ENCODE measurements around the gene HSP90AB1.

The HSP90AB1 gene

DNA sequence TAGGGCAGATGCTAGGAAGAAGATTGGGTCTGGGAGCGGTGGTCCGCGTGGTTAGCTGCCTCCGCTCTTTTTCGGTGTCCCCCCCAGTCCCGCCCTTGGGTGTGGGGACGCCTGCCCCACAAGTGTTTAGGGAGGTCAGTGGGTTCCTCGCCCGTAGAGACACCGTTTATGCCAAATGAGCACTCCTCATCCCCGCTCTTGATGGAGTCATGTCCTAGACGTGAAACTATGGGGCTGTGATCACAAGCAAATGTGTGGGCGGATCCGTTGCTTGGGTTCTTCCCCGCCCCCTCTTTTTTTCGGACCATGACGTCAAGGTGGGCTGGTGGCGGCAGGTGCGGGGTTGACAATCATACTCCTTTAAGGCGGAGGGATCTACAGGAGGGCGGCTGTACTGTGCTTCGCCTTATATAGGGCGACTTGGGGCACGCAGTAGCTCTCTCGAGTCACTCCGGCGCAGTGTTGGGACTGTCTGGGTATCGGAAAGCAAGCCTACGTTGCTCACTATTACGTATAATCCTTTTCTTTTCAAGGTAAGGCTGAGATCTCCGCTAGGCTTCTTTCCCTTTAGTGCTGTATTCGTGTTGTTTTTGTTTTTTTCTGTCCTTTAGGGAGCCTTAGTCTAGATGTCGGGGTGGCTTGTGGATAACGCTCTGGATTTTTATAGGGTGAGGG is at the start of gene HSP90AB1:
HSP90AB1 (plus strand) TSS at position 439 of the 675 bp plus-strand sequence. CDS start 1,529 bp downstream, outside the sequence.
- DNase-seq, result peak; percentile 47 to 97 (median 88)

DNA sequence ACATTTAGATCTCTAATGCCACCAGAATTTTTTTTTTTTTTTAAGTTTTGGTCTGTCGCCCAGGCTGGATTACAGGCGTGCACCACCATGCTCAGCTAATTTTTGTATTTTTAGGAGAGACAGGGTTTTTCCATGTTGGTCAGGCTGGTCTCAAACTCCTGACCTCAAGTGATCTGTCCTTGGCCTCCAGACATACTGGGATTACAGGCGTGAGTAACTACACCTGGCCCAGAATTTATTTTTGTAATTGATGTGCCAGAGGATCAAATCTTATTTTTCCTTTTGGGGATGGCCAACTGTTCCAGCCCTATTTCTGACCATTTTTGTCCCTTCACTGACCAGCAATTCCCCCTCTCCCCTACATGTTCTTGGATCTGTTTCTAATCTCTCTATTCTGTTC is 48.2 kb upstream of the HSP90AB1 start:
- DNase-seq, result no peak

GRCh38 chr6:44199883-44200282 is 47.0 kb upstream of the HSP90AB1 start:
- no peak for DNase-seq

DNA sequence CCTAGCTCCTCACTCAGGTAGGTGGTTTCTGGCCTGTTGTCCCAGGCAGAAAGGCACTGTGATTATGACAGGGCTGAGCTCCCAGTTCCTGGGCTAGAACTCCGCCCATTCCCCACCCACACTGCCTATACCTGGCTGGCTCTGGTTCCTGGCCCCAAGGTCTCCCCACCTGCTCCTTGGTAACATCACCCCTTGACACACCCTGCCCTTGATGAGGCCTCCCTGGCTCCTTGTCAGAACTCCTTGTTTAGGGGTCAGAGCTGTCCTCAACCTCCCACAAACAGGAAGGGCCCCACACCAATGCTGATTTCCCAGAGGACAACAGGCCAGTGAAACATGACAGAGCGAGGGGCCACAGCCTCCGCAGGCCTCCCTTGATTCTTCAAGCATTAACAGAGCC is 45.7 kb upstream of the HSP90AB1 start:
- DNase-seq, result no peak

DNA sequence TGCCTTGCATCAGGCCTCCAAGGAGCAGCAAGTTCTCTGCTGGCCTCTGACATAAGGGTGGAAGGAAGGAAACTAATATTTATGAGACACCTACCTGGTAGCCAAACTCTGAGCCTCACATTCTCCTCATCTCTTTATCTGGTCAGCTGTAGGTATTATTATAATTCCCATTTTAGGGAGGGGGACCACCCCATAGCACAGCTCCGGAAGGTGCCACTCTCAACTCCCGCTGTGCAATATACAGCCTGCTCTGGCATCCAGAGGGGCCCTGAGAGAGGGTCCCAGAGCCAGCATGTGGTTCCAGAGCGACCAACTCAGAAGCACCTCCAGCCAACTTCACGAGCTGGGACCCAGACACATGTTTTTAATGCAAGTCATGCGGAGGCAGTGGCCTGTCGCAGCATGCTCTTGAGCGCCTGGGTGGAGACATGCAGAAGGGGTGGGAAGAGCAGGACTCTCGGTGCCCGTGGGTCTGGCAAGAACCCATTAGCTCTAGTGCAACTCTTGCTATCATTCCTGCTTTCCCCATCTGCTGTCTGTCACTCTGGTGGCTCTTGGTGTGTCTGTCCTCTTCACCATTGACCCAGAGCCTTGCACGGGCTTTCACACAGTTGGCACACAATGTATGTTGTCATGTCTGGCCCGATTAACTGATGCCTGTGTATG is 45.1 kb upstream of the HSP90AB1 start:
- DNase-seq, result no peak

- DNase-seq, result no peak
These were observed 44.4 kb upstream of the HSP90AB1 start for GRCh38 chr6:44202332-44202971.

- DNase-seq, result no peak
These were observed 43.7 kb upstream of the HSP90AB1 start for GRCh38 chr6:44202972-44203750.

DNA sequence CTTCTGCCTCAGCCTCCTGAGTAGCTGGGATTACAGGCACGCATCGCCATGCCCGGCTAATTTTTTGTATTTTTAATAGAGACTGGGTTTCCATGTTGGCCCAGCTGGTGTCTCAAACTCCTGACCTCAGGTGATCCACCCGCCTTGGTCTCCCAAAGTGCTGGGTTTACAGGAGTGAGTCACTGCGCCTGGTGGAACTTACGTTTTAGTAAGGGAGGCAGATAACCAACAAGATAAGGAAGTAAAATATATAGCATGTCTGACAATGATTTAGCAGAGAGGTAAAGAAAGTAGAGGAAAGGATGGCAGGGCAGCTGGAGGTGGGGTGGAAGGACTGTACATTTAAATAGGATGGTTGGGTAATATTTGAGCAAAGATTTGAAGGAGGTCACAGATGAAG is 42.9 kb upstream of the HSP90AB1 start:
- no peak for DNase-seq

DNA sequence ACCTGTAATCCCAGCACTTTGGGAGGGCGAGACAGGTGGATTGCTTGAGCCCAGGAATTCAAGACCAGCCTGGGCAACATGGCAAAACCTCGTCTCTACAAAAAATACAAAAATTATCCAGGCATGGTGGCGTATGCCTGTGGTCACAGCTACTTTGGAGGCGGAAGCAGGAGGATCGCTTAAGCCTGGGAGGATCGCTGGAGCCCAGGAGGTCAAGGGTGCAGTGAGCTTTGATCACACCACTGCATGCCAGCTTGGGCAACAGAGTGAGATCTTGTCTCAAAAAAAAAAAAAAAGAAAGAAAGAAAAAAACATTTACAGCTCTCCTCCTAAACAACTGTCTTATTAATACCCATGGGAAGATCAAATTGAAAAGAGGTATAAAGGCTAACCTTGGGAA is 38.9 kb upstream of the HSP90AB1 start:
- no peak for DNase-seq

DNA sequence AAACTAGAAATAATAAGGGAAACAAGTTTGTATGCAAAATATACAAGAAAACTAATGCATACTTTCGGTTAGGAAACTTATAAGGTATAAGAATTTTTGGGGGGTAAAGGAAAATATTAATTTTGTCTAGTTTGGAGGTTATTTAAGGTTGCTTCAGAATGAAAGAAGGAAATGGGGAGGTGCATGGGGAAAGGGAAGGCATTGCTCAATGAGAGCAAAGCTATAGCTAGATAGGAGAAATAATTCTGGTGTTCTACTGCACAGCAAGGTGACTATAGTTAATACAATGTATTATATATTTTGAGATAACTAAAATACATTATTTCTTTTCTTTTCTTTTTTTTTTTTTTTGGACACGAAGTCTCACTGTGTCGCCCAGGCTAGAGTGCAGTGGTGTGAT is 35.6 kb upstream of the HSP90AB1 start:
- DNase-seq, result no peak

DNA sequence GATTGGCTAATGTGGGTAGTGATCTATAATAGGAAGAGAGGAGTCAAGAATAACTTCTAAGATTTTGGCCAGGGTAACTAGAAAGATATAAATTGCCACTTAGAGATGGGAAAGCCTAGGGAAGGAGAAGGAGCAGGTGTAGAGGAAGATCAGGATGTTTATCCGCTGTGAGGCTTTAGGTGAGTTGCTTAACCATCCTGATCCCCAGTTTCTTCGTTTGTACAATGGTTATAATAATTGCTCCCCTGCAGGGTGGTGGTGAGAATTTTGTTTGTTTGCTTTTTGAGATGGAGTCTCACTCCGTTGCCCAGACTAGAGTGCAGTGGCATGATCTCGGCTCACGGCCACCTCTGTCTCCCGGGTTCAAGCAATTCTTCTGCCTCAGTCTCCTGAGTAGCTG is 32.6 kb upstream of the HSP90AB1 start:
- DNase-seq, result no peak

- DNase-seq, result no peak
These were observed 30.1 kb upstream of the HSP90AB1 start, which contains the start of gene MYMX for GRCh38 chr6:44216677-44217331. TSS of gene MYMX (plus strand) at chr6:44216926. CDS start at chr6:44217472, 546 bp downstream.

- peak in 9 of 14 donors; percentile 35 to 78 (median 48) for DNase-seq
These were observed 29.4 kb upstream of the HSP90AB1 start for GRCh38 chr6:44217332-44218143.

DNA sequence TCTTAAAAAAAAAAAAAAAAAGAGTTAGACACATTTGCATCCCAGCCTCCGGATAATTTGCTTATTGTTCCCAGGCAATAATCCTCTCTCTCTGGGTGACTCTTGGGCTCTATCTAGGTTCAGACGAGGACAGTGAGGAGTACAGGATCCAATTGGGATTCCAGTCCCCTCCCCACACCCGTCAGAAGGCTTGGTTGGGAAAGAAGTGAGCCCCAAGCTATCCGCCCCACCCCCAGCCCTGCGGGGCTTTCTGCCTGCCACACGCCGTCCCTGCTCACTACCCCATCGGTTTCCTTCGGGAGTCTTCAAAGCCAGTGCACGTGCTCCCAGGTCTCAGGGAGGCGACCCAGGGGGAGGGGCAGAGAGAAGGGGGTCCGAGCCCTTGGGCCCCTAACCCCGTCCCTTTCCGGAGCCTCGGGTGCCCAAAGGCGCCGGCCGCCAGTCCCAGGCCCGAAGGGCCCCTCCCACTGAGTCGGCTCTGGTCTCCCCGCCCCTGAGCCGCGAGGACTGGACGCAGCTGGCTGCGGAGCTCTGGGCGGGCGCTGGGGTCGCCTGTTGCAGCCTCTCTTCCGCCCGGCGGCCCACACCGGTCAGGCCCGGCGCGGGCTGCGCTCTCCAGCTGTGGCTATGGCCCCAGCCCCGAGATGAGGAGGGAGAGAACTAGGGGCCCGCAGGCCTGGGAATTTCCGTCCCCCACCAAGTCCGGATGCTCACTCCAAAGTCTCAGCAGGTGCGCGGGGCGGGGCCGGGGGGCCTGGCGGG is 27.7 kb upstream of the HSP90AB1 start:
- DNase-seq, result peak in 9 of 14 donors; percentile 18 to 69 (median 58)

DNA sequence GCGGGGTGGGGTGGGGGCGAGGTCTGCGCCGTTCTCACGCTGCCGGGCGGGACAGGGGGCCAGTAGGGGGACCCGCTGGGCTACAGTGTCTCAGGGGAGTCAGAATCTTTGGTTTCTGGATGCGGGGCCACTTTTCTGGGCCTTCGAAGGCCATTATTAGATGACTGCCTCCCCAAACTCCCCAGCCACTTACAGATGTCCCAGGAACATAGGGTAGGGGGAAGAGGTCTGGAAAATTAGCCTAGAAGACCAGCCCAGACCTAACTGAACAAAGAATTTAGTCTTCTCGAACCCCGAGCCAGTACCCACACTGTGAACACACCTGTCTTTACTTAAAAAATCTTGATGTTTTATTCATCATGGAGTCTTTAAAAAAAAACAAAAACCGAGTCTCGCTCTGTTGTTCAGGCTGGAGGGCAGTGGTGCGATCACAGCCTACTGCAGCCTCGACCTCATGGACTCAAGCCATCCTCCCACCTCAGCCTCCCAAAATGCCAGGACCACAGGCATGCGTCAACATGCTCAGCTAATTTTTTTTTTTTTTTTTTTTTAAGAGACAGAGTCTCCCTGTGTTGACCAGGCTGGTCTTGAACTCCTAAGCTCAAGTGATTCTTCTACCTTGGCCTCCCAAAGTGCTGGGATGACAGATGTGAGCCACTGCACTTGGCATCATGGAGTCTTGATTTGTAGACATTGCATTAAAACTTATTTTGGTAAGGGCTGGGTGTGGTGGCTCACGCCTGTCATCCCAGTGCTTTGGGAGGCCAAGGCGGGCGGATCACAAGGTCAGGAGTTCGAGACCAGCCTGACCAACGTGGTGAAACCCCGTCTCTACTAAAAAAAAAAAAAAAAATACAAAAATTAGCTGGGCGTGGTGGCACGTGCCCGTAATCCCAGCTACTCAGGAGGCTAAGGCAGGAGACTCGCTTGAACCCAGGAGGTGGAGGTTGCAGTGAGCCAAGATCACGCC is 26.8 kb upstream of the HSP90AB1 start:
- DNase-seq, result no peak

- no peak for DNase-seq
These were observed 26.0 kb upstream of the HSP90AB1 start for GRCh38 chr6:44220913-44221290.

- DNase-seq, result peak in 11 of 14 donors; percentile 34 to 84 (median 72)
These were observed 25.5 kb upstream of the HSP90AB1 start for GRCh38 chr6:44221291-44221960.

DNA sequence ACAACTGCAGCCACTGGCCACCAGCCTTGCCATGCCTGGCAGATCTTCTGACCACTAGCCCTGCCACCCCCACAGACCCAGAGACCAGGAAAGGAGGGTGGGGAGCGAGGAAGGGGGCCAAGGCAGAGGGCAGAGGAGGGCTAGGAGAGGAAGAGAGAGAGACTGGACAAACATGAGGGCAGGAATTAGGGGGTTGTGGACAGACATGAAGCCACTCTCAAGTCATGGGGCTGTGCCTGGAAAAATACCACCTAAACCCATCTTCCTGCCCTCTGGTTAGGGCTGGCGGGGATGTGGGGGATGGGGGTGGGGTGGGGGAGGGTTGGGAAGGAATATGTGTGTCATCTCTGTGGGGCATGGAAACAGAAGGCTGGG is 25.0 kb upstream of the HSP90AB1 start:
- no peak for DNase-seq
